RPMI8226 (cell line): ENCODE measurements around the gene TOR1A.
A peak's percentile ranks its signal among the peaks of the same experiment; 100 is the strongest.

Experiments used
- DNase-seq: peaks from one replicate; pipeline ENCODE4 v3.0.0-alpha.2; 2015

TOR1A gene

GRCh38 chr9:129823935-129824601 is at the start of gene TOR1A:
Gene TOR1A, minus strand, starts transcription at chr9:129824136. Its CDS starts 51 bp downstream, at chr9:129824085.
- DNase-seq = peak; percentile 96

GRCh38 chr9:129871046-129871445 is 47.1 kb upstream of the TOR1A start:
- DNase-seq = no peak

- DNase-seq = no peak
These were observed 45.9 kb upstream of the TOR1A start for GRCh38 chr9:129869585-129870501.

GRCh38 chr9:129868872-129869486 is 45.0 kb upstream of the TOR1A start:
- DNase-seq = no peak

- no peak for DNase-seq
These were observed 44.3 kb upstream of the TOR1A start for GRCh38 chr9:129868023-129868871.

GRCh38 chr9:129867136-129868022 is 43.4 kb upstream of the TOR1A start:
- peak; percentile 15 for DNase-seq

- DNase-seq = no peak
These were observed 42.6 kb upstream of the TOR1A start for GRCh38 chr9:129866394-129867135.

GRCh38 chr9:129865668-129866320 is 41.9 kb upstream of the TOR1A start:
- DNase-seq = no peak

GRCh38 chr9:129864991-129865647 is 41.2 kb upstream of the TOR1A start:
- DNase-seq = no peak

- no peak for DNase-seq
These were observed 39.2 kb upstream of the TOR1A start for GRCh38 chr9:129863059-129863690.

- no peak for DNase-seq
These were observed 37.5 kb upstream of the TOR1A start for GRCh38 chr9:129861447-129861827.

GRCh38 chr9:129860653-129861446 is 36.9 kb upstream of the TOR1A start:
- no peak for DNase-seq

- DNase-seq = no peak
These were observed 34.4 kb upstream of the TOR1A start for GRCh38 chr9:129858167-129858962.

- DNase-seq = no peak
These were observed 33.3 kb upstream of the TOR1A start for GRCh38 chr9:129857207-129857606.

GRCh38 chr9:129854588-129855110 is 30.7 kb upstream of the TOR1A start:
- no peak for DNase-seq

GRCh38 chr9:129853614-129854013 is 29.7 kb upstream of the TOR1A start:
- no peak for DNase-seq

- DNase-seq = no peak
These were observed 28.6 kb upstream of the TOR1A start for GRCh38 chr9:129852579-129852978.
